Measurements from ENCODE around the gene IFNA14. TPM values are rescaled to one million over a fixed set of nuclear protein-coding genes. Genes with fewer than 3 reads are reported as not detected.

The IFNA14 gene
- total RNA-seq, 3 donors from 2014 or later: not detected

GRCh38 chr9:21267485-21268346 is 27.9 kb upstream of the IFNA14 start:
- no peaks in the 10 kb centered on the region for H3K4me1 ChIP-seq (ENCODE audit: low read depth)
- no peak overlapping the region for H3K4me3 ChIP-seq
- ATAC-seq (no peak), DNase-seq (no peak)
- H3K36me3 ChIP-seq (ENCODE audit: low read depth): no peaks in the 10 kb centered on the region
- intact Hi-C loops (cut with DNase I, micrococcal nuclease): no loop called here
- no peaks in the 10 kb centered on the region for H3K9me3 ChIP-seq
- TF ChIP-seq, protein P1, sequence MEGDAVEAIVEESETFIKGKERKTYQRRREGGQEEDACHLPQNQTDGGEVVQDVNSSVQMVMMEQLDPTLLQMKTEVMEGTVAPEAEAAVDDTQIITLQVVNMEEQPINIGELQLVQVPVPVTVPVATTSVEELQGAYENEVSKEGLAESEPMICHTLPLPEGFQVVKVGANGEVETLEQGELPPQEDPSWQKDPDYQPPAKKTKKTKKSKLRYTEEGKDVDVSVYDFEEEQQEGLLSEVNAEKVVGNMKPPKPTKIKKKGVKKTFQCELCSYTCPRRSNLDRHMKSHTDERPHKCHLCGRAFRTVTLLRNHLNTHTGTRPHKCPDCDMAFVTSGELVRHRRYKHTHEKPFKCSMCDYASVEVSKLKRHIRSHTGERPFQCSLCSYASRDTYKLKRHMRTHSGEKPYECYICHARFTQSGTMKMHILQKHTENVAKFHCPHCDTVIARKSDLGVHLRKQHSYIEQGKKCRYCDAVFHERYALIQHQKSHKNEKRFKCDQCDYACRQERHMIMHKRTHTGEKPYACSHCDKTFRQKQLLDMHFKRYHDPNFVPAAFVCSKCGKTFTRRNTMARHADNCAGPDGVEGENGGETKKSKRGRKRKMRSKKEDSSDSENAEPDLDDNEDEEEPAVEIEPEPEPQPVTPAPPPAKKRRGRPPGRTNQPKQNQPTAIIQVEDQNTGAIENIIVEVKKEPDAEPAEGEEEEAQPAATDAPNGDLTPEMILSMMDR (IDR thresholded peaks at IDR 0.05): no peak

- no peaks in the 10 kb centered on the region for H3K36me3 ChIP-seq (ENCODE audit: low read depth)
- no peak for ATAC-seq
- intact Hi-C loops (cut with DNase I, micrococcal nuclease): no loop called here
- no peak overlapping the region for H3K4me3 ChIP-seq
- TF ChIP-seq, protein P1 (IDR thresholded peaks at IDR 0.05): no peak
- H3K4me1 ChIP-seq (ENCODE audit: low read depth): no peaks in the 10 kb centered on the region
- H3K9me3 ChIP-seq: no peaks in the 10 kb centered on the region
- DNase-seq: no peak
These were observed 27.1 kb upstream of the IFNA14 start for GRCh38 chr9:21266733-21267484.

GRCh38 chr9:21265421-21266189 is 25.8 kb upstream of the IFNA14 start:
- no peaks in the 10 kb centered on the region for H3K36me3 ChIP-seq (ENCODE audit: low read depth)
- intact Hi-C loops (cut with DNase I, micrococcal nuclease): no loop called here
- DNase-seq (no peak), ATAC-seq (no peak)
- H3K4me3 ChIP-seq: no peak overlapping the region
- H3K4me1 ChIP-seq (ENCODE audit: low read depth): no peaks in the 10 kb centered on the region
- TF ChIP-seq, protein P1 (IDR thresholded peaks at IDR 0.05): no peak
- no peaks in the 10 kb centered on the region for H3K9me3 ChIP-seq

- no peak for ATAC-seq
- H3K4me3 ChIP-seq: no peak overlapping the region
These were observed 15.9 kb upstream of the IFNA14 start for GRCh38 chr9:21255538-21256212.

More at GRCh38 chr9:21255538-21256212, 15.9 kb upstream of the IFNA14 start:
- Histone ChIP-seq H3K36me3 (ENCODE audit: low read depth) (no peaks in the 10 kb centered on the region), H3K9me3 (no peaks in the 10 kb centered on the region), H3K4me1 (ENCODE audit: low read depth) (no peaks in the 10 kb centered on the region)
- intact Hi-C loops (cut with DNase I, micrococcal nuclease): no loop called here
- no peak for DNase-seq
- TF ChIP-seq, protein P1 (IDR thresholded peaks at IDR 0.05): no peak

All from mucosa of descending colon (tissue), 3 donors.